GM18498 (cell line): ENCODE data around the gene ITGA7.

Experiments used
- ATAC-seq: cut with Tn5 transposase; IDR thresholded peaks from one replicate; pipeline ENCODE4 v1.9.1; 2021; ENCODE audit warnings: mild to moderate bottlenecking, moderate library complexity; ENCODE audit not compliant: unreplicated experiment

Gene ITGA7

GRCh38 chr12:55685671-55686070, 22.0 kb downstream of the ITGA7 start:
- ATAC-seq = no peak

GRCh38 chr12:55684761-55685370, 22.8 kb downstream of the ITGA7 start:
- ATAC-seq = no peak

- ATAC-seq = no peak
These were observed 24.0 kb downstream of the ITGA7 start for GRCh38 chr12:55683676-55684075.

- ATAC-seq = no peak
These were observed 25.5 kb downstream of the ITGA7 start for GRCh38 chr12:55682087-55682796.

GRCh38 chr12:55681142-55682077, 26.3 kb downstream of the ITGA7 start:
- no peak for ATAC-seq

GRCh38 chr12:55679691-55680090, 28.0 kb downstream of the ITGA7 start:
- ATAC-seq = no peak

- ATAC-seq = no peak
These were observed 31.0 kb downstream of the ITGA7 start for GRCh38 chr12:55676707-55677106.

- no peak for ATAC-seq
These were observed 32.0 kb downstream of the ITGA7 start for GRCh38 chr12:55675666-55676065.

- peak; percentile 99 for ATAC-seq
These were observed 34.1 kb downstream of the ITGA7 start for GRCh38 chr12:55673638-55674037.

GRCh38 chr12:55671746-55672145, 36.0 kb downstream of the ITGA7 start:
- no peak for ATAC-seq

GRCh38 chr12:55670276-55670675, 37.4 kb downstream of the ITGA7 start:
- ATAC-seq = no peak

GRCh38 chr12:55666508-55666907, 41.2 kb downstream of the ITGA7 start:
- peak; percentile 51 for ATAC-seq

GRCh38 chr12:55664826-55665225, 42.9 kb downstream of the ITGA7 start:
- ATAC-seq = no peak

GRCh38 chr12:55663391-55663790, 44.3 kb downstream of the ITGA7 start:
- no peak for ATAC-seq

- no peak for ATAC-seq
These were observed 48.0 kb downstream of the ITGA7 start for GRCh38 chr12:55659486-55660385.

GRCh38 chr12:55658635-55659391, 48.9 kb downstream of the ITGA7 start:
- ATAC-seq = no peak

- ATAC-seq = no peak
These were observed 49.5 kb downstream of the ITGA7 start for GRCh38 chr12:55658212-55658611.

GRCh38 chr12:55657212-55657611, 50.5 kb downstream of the ITGA7 start:
- no peak for ATAC-seq

GRCh38 chr12:55654511-55655214, 53.0 kb downstream of the ITGA7 start:
- ATAC-seq = no peak
